Thoracic aorta (tissue), 2 donors: ENCODE measurements around the gene FAN1. TPM values are rescaled to one million over a fixed set of nuclear protein-coding genes. Genes with fewer than 3 reads are reported as not detected.

Source experiments
- ATAC-seq: fragments of 150-250 bp; one replicate; pipeline ENCODE4 v1.8.0; 2017; ENCODE audit warnings: low read depth; ENCODE audit not compliant: insufficient number of reproducible peaks, low FRiP score
- DNase-seq: peaks from one replicate; pipeline ENCODE4 v3.0.0-alpha.2; 2020; ENCODE audit warnings: low spot score
- H3K27ac ChIP-seq, 2 donors: fragments of 200-600 bp; sonication (generic); 1 replicate in 1 of 2; 2 replicates in 1 of 2; pipeline ENCODE4 v1.5.1; 2016; ENCODE audit warnings: mild to moderate bottlenecking in 2 of 2, moderate library complexity in 2 of 2
- H3K27me3 ChIP-seq: fragments of 200-600 bp; sonication (generic); replicated peaks from 2 replicates; pipeline ENCODE4 v1.6.0; 2016; ENCODE audit warnings: mild to moderate bottlenecking; ENCODE audit not compliant: insufficient read depth
- H3K36me3 ChIP-seq: fragments of 200-600 bp; sonication (generic); one replicate; pipeline ENCODE4 v1.5.1; 2016
- H3K4me1 ChIP-seq, 2 donors: fragments of 200-600 bp; sonication (generic); 1 replicate in 1 of 2; 2 replicates in 1 of 2; pipeline versions ENCODE4 v1.5.1 to v1.6.0; 2016; ENCODE audit warnings: low read depth in 2 of 2, mild to moderate bottlenecking in 1 of 2; ENCODE audit not compliant: control insufficient read depth in 1 of 2
- H3K4me3 ChIP-seq: fragments of 200-600 bp; sonication (generic); 2 replicates; pipeline ENCODE4 v1.5.1; 2016; ENCODE audit warnings: mild to moderate bottlenecking
- H3K9me3 ChIP-seq: fragments of 200-600 bp; sonication (generic); 2 replicates; pipeline ENCODE4 v1.5.1; 2016
- CTCF ChIP-seq: fragments of 200-600 bp; sonication (generic); IDR thresholded peaks from one replicate; pipeline ENCODE4 v1.5.1; 2019; ENCODE audit warnings: antibody characterized with exemption
- total RNA-seq, 2 donors: library from RNA; depleted of rRNA; stranded (reverse); fragments of >200 nt; gene quantifications; one replicate each; pipeline versions ENCODE4 v1.1.0 to v1.2.3, GENCODE V29; 2016

The FAN1 gene
- total RNA-seq, 2 donors from 2014 or later = 5.8 to 14.5 TPM

DNA sequence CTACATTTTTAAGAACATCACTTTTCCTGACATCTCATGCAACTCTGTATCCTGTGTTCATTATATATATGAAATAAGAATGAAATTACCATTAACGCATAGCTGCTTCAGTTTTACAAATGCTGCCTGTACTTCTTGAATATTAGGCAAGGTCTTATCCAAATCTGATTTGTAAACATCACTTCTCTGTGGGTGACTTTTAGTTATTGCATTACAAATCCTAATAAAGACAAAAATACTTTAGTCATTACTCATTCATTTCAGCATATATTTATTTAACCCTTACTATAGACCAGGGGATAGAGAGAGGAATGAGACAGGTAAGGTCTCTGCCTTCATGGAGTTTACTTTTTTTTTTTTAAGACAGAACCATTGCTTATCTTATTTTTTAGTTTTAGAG, 51.0 kb downstream of the FAN1 start:
- no peaks in the 10 kb centered on the region for H3K27me3 ChIP-seq
- H3K4me3 ChIP-seq = no peak overlapping the region
- H3K9me3 ChIP-seq = no peaks in the 10 kb centered on the region
- ATAC-seq (no peak), DNase-seq (no peak)
- TF ChIP-seq CTCF = no peak
- H3K4me1 ChIP-seq = no peaks in the 10 kb centered on the region
- H3K27ac ChIP-seq = no peak overlapping the region
- peaks cover 71% of the 10 kb centered on the region for H3K36me3 ChIP-seq

GRCh38 chr15:30956216-30957124, 52.8 kb downstream of the FAN1 start:
- no peaks in the 10 kb centered on the region for H3K4me1 ChIP-seq
- DNase-seq = no peak
- no peak for TF ChIP-seq CTCF
- no peak overlapping the region for H3K4me3 ChIP-seq
- H3K27me3 ChIP-seq = no peaks in the 10 kb centered on the region
- no peak overlapping the region for H3K27ac ChIP-seq
- no peak for ATAC-seq
- peaks cover 56% of the 10 kb centered on the region for H3K36me3 ChIP-seq
- H3K9me3 ChIP-seq = no peaks in the 10 kb centered on the region

DNA sequence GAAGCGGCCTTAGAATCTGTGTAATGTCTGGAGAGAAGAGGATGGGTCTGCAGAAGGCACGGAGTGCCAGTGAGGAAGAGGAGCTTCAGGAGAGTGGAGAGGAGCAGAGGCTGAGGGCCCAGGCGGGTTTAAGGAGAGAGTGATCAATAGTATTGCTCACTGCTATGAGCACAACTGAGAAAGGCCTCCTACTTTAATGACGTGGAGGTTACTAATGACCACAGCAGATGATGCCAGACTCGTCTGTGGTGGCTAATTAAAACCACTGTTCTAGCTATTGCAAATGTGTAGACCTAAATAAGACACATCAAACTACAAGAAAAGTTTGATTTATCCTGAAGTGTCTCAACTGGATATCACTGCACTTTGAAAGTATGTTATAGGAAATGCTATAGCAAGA, 54.5 kb downstream of the FAN1 start:
- TF ChIP-seq CTCF = no peak
- peaks cover 38% of the 10 kb centered on the region for H3K36me3 ChIP-seq
- no peak overlapping the region for H3K4me3 ChIP-seq
- no peaks in the 10 kb centered on the region for H3K9me3 ChIP-seq
- no peak for DNase-seq
- no peaks in the 10 kb centered on the region for H3K4me1 ChIP-seq
- no peak for ATAC-seq
- no peaks in the 10 kb centered on the region for H3K27me3 ChIP-seq
- H3K27ac ChIP-seq = no peak overlapping the region

DNA sequence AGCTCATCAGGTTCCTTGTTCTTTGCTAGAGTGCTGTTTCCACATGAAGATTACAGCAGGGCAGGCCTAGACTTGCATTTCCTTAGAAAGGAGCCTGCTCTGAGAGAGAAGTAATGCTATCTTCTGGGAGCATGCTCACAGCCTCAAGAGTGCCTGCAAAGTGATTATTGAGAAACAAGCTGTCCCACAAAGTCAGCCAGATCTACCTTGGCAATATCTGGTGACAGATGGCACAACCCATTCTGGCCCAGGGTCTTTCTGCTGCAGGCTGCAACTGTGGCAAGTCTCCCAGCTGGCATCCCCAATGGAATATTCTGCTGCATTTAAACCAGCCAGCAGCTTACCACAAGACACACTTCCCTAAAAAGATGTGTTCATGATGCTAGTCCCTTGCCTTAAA, 58.4 kb downstream of the FAN1 start:
- H3K4me1 ChIP-seq = no peaks in the 10 kb centered on the region
- H3K27ac ChIP-seq = no peak overlapping the region
- TF ChIP-seq CTCF = no peak
- peaks cover 20% of the 10 kb centered on the region for H3K36me3 ChIP-seq
- H3K27me3 ChIP-seq = no peaks in the 10 kb centered on the region
- DNase-seq (no peak), ATAC-seq (no peak)
- H3K9me3 ChIP-seq = no peaks in the 10 kb centered on the region
- no peak overlapping the region for H3K4me3 ChIP-seq

GRCh38 chr15:30962659-30963058, 58.9 kb downstream of the FAN1 start:
- no peak for TF ChIP-seq CTCF
- no peak overlapping the region for H3K27ac ChIP-seq
- ATAC-seq (no peak), DNase-seq (no peak)
- H3K4me1 ChIP-seq = no peaks in the 10 kb centered on the region
- no peak overlapping the region for H3K4me3 ChIP-seq
- no peaks in the 10 kb centered on the region for H3K9me3 ChIP-seq
- H3K36me3 ChIP-seq = peaks cover 14% of the 10 kb centered on the region
- no peaks in the 10 kb centered on the region for H3K27me3 ChIP-seq
